Loucy (cell line): ENCODE measurements around the gene GPC2.
"Not testable (repeated sequence)": the region's sequence is repeated elsewhere in the genome, so short reads cannot be mapped to it uniquely, and the experiment has no call there.

Source experiments
- EZH2phosphoT487 ChIP-seq: fragments of 200-600 bp; IDR thresholded peaks from 2 replicates; pipeline ENCODE4 v1.6.1; 2018; ENCODE audit warnings: antibody characterized with exemption, mild to moderate bottlenecking, moderate library complexity, borderline replicate concordance
- TF ChIP-seq, protein P1 (sequence below): fragments of 200-600 bp; sonication (generic); conservative IDR thresholded peaks from 2 replicates; pipeline ENCODE4 v1.5.1; 2014; ENCODE audit warnings: mild to moderate bottlenecking, antibody characterized with exemption, low read length

DNA sequence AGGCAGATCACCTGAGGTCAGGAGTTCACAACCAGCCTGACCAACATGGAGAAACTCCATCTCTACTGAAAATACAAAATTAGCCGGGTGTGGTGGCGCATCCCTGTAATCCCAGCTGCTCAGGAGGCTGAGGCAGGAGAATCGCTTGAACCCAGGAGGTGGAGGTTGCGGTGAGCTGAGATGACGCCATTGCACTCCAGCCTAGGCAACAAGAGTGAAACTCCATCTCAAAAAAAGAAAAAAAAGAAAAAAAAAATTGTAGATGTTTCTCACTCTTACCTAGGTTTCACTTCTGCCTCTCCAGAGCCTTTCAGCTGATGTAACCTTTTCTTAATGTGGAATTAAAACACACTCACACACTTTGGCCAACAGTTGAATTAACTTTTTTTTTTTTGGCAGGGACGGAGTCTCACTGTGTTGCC lies 18.7 kb upstream of the GPC2 start:
- TF ChIP-seq, protein P1, sequence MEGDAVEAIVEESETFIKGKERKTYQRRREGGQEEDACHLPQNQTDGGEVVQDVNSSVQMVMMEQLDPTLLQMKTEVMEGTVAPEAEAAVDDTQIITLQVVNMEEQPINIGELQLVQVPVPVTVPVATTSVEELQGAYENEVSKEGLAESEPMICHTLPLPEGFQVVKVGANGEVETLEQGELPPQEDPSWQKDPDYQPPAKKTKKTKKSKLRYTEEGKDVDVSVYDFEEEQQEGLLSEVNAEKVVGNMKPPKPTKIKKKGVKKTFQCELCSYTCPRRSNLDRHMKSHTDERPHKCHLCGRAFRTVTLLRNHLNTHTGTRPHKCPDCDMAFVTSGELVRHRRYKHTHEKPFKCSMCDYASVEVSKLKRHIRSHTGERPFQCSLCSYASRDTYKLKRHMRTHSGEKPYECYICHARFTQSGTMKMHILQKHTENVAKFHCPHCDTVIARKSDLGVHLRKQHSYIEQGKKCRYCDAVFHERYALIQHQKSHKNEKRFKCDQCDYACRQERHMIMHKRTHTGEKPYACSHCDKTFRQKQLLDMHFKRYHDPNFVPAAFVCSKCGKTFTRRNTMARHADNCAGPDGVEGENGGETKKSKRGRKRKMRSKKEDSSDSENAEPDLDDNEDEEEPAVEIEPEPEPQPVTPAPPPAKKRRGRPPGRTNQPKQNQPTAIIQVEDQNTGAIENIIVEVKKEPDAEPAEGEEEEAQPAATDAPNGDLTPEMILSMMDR = not testable (repeated sequence)
- not testable (repeated sequence) for TF ChIP-seq EZH2phosphoT487
